ENCODE measurements around the gene CLCN4.

DNA sequence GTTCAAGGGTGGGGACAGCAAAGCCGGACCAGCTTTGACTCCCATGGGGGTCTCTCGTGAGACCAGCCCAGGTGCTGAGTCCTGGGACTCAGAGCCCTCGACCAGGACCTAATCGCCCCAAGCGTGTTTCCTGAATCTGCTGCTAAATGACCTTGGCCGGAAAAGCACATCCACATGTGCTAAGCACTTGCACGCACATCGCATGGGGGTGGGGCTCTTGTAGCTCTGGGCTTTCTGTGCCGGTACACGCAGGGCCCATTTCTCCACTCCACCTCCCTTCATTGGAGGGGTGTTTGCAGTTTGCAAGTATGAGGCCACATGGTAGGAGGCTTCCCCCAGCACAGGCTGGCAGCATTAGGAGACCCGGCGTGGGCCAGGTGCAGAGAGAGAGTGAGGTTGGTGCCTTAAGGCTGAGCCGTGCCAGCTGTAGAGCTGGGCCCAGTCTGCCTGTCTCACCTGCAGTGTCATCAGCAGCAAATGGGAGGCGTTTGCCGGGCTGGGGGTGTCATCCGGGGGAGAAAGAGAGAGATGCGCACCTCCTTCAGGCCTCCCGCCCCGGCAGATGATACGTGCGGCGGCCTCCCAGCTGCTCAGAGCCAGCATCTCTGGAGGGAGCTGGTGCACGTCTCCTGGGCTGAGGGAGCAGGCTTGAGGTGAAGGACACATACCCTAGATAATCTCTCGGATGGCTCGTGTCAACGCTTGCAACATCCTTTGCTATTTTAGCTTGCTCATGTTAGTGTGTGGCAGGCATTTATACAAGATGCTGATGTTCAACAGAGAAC is 45.2 kb upstream of the CLCN4 start:
- TF ChIP-seq, protein P1, sequence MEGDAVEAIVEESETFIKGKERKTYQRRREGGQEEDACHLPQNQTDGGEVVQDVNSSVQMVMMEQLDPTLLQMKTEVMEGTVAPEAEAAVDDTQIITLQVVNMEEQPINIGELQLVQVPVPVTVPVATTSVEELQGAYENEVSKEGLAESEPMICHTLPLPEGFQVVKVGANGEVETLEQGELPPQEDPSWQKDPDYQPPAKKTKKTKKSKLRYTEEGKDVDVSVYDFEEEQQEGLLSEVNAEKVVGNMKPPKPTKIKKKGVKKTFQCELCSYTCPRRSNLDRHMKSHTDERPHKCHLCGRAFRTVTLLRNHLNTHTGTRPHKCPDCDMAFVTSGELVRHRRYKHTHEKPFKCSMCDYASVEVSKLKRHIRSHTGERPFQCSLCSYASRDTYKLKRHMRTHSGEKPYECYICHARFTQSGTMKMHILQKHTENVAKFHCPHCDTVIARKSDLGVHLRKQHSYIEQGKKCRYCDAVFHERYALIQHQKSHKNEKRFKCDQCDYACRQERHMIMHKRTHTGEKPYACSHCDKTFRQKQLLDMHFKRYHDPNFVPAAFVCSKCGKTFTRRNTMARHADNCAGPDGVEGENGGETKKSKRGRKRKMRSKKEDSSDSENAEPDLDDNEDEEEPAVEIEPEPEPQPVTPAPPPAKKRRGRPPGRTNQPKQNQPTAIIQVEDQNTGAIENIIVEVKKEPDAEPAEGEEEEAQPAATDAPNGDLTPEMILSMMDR (IDR thresholded peaks at IDR 0.05): no peak
- no peak for TF ChIP-seq EZH2 (IDR thresholded peaks at IDR 0.05; ENCODE audit: borderline replicate concordance, insufficient read depth, low read depth, low read length, poor library complexity, severe bottlenecking)
